PC-9 (cell line): ENCODE data around the gene NEU4.

ENCODE experiments used
- EZH2 ChIP-seq: fragments of 200-600 bp; sonication (generic); IDR thresholded peaks from 2 replicates; pipeline ENCODE4 v1.8.0; 2017; ENCODE audit warnings: antibody characterized with exemption, low read depth
- TF ChIP-seq, protein P1 (sequence below): fragments of 200-600 bp; sonication (generic); conservative IDR thresholded peaks from 2 replicates; pipeline ENCODE4 v1.6.1; 2017; ENCODE audit warnings: mixed run types, antibody characterized with exemption, mild to moderate bottlenecking, moderate library complexity

DNA sequence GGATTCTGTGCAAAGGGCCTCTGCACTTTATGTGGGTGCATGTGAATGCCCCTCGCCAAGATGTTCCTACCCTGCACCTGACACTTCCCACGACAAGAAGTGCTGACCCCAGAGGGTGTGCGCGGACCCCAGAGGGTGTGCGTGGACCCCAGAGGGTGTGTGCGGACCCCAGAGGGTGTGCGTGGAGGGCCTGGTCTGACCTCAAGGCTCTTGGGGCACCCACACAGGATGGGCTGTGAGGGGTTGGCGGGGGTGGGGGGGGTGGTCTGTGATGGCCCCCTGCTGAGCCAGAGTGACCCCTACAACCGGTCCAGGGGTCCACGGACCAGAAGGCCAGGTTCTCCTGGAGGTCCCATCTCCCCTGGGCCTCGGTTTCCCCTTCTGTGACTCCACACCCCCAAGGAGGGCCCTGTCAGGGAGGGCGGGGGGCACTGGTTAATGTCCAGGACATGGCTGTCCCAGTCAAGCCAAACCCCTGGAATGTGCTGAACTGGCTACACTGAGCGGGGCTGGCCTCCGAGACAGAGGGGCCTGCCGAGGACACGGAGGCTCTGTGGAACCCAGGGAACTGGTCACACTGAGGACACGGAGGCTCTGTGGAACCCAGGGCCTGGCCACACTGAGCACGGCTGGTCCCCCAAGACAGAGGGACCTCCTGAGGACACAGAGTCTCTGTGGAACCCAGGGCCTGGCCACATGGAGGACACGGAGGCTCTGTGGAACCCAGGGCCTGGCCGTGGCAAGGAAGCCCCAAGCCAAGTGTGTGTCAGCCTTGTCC lies 3.1 kb downstream of the NEU4 start:
- no peak for TF ChIP-seq EZH2
- TF ChIP-seq, protein P1, sequence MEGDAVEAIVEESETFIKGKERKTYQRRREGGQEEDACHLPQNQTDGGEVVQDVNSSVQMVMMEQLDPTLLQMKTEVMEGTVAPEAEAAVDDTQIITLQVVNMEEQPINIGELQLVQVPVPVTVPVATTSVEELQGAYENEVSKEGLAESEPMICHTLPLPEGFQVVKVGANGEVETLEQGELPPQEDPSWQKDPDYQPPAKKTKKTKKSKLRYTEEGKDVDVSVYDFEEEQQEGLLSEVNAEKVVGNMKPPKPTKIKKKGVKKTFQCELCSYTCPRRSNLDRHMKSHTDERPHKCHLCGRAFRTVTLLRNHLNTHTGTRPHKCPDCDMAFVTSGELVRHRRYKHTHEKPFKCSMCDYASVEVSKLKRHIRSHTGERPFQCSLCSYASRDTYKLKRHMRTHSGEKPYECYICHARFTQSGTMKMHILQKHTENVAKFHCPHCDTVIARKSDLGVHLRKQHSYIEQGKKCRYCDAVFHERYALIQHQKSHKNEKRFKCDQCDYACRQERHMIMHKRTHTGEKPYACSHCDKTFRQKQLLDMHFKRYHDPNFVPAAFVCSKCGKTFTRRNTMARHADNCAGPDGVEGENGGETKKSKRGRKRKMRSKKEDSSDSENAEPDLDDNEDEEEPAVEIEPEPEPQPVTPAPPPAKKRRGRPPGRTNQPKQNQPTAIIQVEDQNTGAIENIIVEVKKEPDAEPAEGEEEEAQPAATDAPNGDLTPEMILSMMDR: no peak
